DND-41 (cell line): ENCODE data around the gene MACROD2.

Experiments
- ATAC-seq: fragments of 200-7000 bp; cut with Tn5 transposase; 3 replicates; pipeline ENCODE4 v1.9.1; 2021; ENCODE audit warnings: low read depth; ENCODE audit not compliant: insufficient read depth
- DNase-seq: peaks from one replicate; pipeline ENCODE4 v3.0.0-alpha.2; 2020
- H2AFZ ChIP-seq: 2 replicates; pipeline ENCODE4 v1.6.0; 2012; ENCODE audit warnings: low read depth, low read length
- H3K27ac ChIP-seq: 2 replicates; pipeline ENCODE4 v1.5.1; 2012; ENCODE audit warnings: low read length, inconsistent platforms
- H3K27me3 ChIP-seq: fragments of 200-600 bp; sonication (generic); 2 replicates; pipeline ENCODE4 v1.6.0; 2012; ENCODE audit warnings: low read length, mild to moderate bottlenecking, inconsistent platforms; ENCODE audit not compliant: insufficient read depth, poor library complexity
- H3K36me3 ChIP-seq: 2 replicates; pipeline ENCODE4 v1.5.1; 2012; ENCODE audit warnings: low read length, inconsistent platforms; ENCODE audit not compliant: insufficient read depth
- H3K4me1 ChIP-seq: 2 replicates; pipeline ENCODE4 v1.5.1; 2012; ENCODE audit warnings: mild to moderate bottlenecking, low read length; ENCODE audit not compliant: insufficient read depth
- H3K4me2 ChIP-seq: 2 replicates; pipeline ENCODE4 v1.6.0; 2012; ENCODE audit warnings: mild to moderate bottlenecking, moderate library complexity, low read length, inconsistent platforms; ENCODE audit not compliant: insufficient read depth
- H3K4me3 ChIP-seq, 2 experiments: fragments of 200-600 bp in 1 of 2; shearing (Covaris generic) in 1 of 2; 2 replicates each; pipeline ENCODE4 v1.5.1; 2012 to 2016; ENCODE audit warnings: inconsistent platforms in 2 of 2, low read length in 2 of 2, mild to moderate bottlenecking in 2 of 2, low read depth in 1 of 2, moderate library complexity in 1 of 2
- H3K79me2 ChIP-seq: 2 replicates; pipeline ENCODE4 v1.6.0; 2012; ENCODE audit warnings: low read length, inconsistent platforms; ENCODE audit not compliant: insufficient read depth
- H3K9ac ChIP-seq: 2 replicates; pipeline ENCODE4 v1.6.0; 2012; ENCODE audit warnings: low read depth, mild to moderate bottlenecking, inconsistent platforms, low read length, moderate library complexity
- H3K9me3 ChIP-seq: 2 replicates; pipeline ENCODE4 v1.5.1; 2012; ENCODE audit warnings: low read length, moderate library complexity, mild to moderate bottlenecking, inconsistent platforms; ENCODE audit not compliant: insufficient read depth, severe bottlenecking
- H4K20me1 ChIP-seq: 2 replicates; pipeline ENCODE4 v1.6.0; 2012; ENCODE audit warnings: low read length; ENCODE audit not compliant: insufficient read depth
- EZH2 ChIP-seq: IDR thresholded peaks from 3 replicates; pipeline ENCODE4 v1.6.1; 2012; ENCODE audit warnings: borderline replicate concordance, low read depth, mild to moderate bottlenecking, moderate library complexity, low read length, inconsistent platforms; ENCODE audit not compliant: severe bottlenecking
- TF ChIP-seq, protein P1 (sequence below): IDR thresholded peaks from 2 replicates; pipeline ENCODE4 v1.5.1; 2012; ENCODE audit warnings: borderline replicate concordance, low read length, moderate library complexity, mild to moderate bottlenecking; ENCODE audit not compliant: poor library complexity, severe bottlenecking; ENCODE audit errors: extremely low read depth

Gene MACROD2

DNA sequence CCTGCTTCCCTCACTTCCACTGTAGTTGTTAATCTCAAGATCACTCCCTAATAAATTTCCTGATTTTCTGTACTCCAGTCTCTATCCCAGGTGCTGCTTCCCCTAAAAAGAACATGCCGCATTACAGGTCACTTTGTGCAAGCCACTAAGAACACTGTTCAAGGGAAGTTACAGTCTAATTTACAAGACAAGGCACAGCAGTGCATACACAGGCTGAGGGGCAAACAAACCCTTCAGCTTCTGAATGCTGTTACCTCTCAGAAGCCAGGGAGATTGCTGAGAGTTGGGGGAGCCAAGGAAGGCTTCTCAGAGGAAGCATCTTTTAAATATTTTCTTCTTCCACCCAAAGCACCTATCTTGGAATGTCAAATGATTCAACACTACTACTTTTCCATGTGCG, 787.4 kb downstream of the MACROD2 start:
- no peak for TF ChIP-seq EZH2
- TF ChIP-seq, protein P1, sequence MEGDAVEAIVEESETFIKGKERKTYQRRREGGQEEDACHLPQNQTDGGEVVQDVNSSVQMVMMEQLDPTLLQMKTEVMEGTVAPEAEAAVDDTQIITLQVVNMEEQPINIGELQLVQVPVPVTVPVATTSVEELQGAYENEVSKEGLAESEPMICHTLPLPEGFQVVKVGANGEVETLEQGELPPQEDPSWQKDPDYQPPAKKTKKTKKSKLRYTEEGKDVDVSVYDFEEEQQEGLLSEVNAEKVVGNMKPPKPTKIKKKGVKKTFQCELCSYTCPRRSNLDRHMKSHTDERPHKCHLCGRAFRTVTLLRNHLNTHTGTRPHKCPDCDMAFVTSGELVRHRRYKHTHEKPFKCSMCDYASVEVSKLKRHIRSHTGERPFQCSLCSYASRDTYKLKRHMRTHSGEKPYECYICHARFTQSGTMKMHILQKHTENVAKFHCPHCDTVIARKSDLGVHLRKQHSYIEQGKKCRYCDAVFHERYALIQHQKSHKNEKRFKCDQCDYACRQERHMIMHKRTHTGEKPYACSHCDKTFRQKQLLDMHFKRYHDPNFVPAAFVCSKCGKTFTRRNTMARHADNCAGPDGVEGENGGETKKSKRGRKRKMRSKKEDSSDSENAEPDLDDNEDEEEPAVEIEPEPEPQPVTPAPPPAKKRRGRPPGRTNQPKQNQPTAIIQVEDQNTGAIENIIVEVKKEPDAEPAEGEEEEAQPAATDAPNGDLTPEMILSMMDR = no peak
- no peak for ATAC-seq
- H3K9ac ChIP-seq = no peak overlapping the region

DNA sequence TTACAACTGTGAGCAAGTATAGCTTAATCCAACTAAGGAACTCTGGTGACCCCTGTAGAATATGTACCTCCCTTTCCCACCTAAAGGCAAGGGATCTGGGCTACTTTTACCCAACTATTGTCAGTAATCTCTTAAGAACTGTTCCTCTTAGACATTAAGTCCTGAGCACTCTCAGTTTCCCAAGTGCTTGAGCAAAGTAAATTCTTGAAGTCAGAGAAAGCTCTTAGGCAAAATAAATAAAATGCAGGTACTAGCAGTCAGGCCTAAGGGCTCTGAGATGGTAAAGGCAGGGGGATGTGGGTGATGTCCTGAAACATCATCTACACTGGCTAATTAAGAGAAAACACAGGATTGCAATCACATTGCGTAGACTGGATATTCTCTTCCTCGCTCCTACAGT, 788.5 kb downstream of the MACROD2 start:
- Histone ChIP-seq H3K36me3 (no peaks in the 10 kb centered on the region), H3K79me2 (no peaks in the 10 kb centered on the region), H3K9ac (no peak overlapping the region), H4K20me1 (no peaks in the 10 kb centered on the region), H2AFZ (no peak overlapping the region), H3K4me1 (no peaks in the 10 kb centered on the region), H3K27me3 (no peaks in the 10 kb centered on the region), H3K27ac (no peak overlapping the region), H3K4me2 (no peak overlapping the region), H3K9me3 (no peaks in the 10 kb centered on the region), H3K4me3 (no peak overlapping the region)
- DNase-seq (no peak), ATAC-seq (no peak)
- TF ChIP-seq, protein P1 = no peak
- TF ChIP-seq EZH2 = no peak

More for the DNA sequence above, 787.4 kb downstream of the MACROD2 start:
- Histone ChIP-seq H3K9me3 (no peaks in the 10 kb centered on the region), H4K20me1 (no peaks in the 10 kb centered on the region), H3K27ac (no peak overlapping the region), H3K27me3 (no peaks in the 10 kb centered on the region), H3K36me3 (no peaks in the 10 kb centered on the region), H3K4me2 (no peak overlapping the region), H3K4me1 (no peaks in the 10 kb centered on the region), H3K79me2 (no peaks in the 10 kb centered on the region), H3K4me3 (no peak overlapping the region), H2AFZ (no peak overlapping the region)
- DNase-seq = no peak

- Histone ChIP-seq H3K9me3 (no peaks in the 10 kb centered on the region), H3K79me2 (no peaks in the 10 kb centered on the region), H3K9ac (no peak overlapping the region), H3K4me2 (no peak overlapping the region), H4K20me1 (no peaks in the 10 kb centered on the region), H3K27me3 (no peaks in the 10 kb centered on the region), H3K27ac (no peak overlapping the region), H3K4me3 (no peak overlapping the region), H3K4me1 (no peaks in the 10 kb centered on the region), H3K36me3 (no peaks in the 10 kb centered on the region), H2AFZ (no peak overlapping the region)
- ATAC-seq = no peak
- TF ChIP-seq, protein P1 = no peak
- TF ChIP-seq EZH2 = no peak
- DNase-seq = no peak
Measured at GRCh38 chr20:14785065-14785743, 789.9 kb downstream of the MACROD2 start.

DNA sequence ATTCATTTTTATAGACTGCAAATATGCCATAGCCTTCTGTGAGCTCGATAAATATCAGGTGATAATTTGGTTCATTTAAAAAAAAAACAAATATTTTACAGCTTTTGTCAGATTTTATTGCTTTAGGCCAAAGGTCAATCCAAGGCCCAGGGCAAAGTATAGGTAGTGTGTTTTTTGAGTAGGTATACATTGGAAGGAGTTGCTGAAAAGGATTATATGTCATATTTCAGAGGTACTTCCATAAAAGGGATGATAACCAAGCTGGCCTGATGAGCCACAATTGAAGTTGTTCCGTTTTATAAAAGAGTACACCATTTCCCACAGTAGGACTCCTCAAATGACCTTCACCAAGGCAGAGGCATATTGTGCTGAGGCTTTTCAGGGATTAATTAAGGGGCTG, 794.9 kb downstream of the MACROD2 start:
- ATAC-seq = no peak
- H3K36me3 ChIP-seq = no peaks in the 10 kb centered on the region
- no peak overlapping the region for H3K9ac ChIP-seq
- no peaks in the 10 kb centered on the region for H3K27me3 ChIP-seq
- H3K4me2 ChIP-seq = no peak overlapping the region
- H4K20me1 ChIP-seq = no peaks in the 10 kb centered on the region
- no peak overlapping the region for H2AFZ ChIP-seq
- no peaks in the 10 kb centered on the region for H3K4me1 ChIP-seq
- H3K79me2 ChIP-seq = no peaks in the 10 kb centered on the region
- DNase-seq = no peak
- H3K27ac ChIP-seq = no peak overlapping the region
- H3K9me3 ChIP-seq = no peaks in the 10 kb centered on the region
- no peak overlapping the region for H3K4me3 ChIP-seq
- TF ChIP-seq EZH2 = no peak
- TF ChIP-seq, protein P1 = no peak
